SK-N-SH treated with all-trans-retinoic acid at 6 μM for 48 hours (cell line): Measurements from ENCODE around the gene SEMA5A.

Experiments
- ARNTL ChIP-seq: fragments of 450-650 bp; formaldehyde crosslinking; IDR thresholded peaks from 2 replicates; pipeline ENCODE4 v1.5.0; 2020; ENCODE audit warnings: low read depth, mild to moderate bottlenecking, moderate library complexity, borderline replicate concordance
- BACH2 ChIP-seq: fragments of 250-450 bp; sonication (Bioruptor Pico); IDR thresholded peaks from 2 replicates; pipeline ENCODE4 v1.9.0; 2021; ENCODE audit warnings: mild to moderate bottlenecking, borderline replicate concordance
- ESRRG ChIP-seq: fragments of 250-450 bp; sonication (Bioruptor Pico); IDR thresholded peaks from 2 replicates; pipeline ENCODE4 v1.6.1; 2021; ENCODE audit warnings: mild to moderate bottlenecking
- GLIS3 ChIP-seq: fragments of 250-450 bp; sonication (Bioruptor Pico); IDR thresholded peaks from 2 replicates; pipeline ENCODE4 v1.5.0; 2020; ENCODE audit warnings: mild to moderate bottlenecking, moderate library complexity
- ISL1 ChIP-seq: fragments of 250-450 bp; sonication (Bioruptor Pico); IDR thresholded peaks from 2 replicates; pipeline ENCODE4 v2.1.2; 2022; ENCODE audit warnings: mild to moderate bottlenecking, moderate library complexity
- POU6F1 ChIP-seq: fragments of 250-450 bp; sonication (Bioruptor Pico); IDR thresholded peaks from 2 replicates; pipeline ENCODE4 v1.8.0; 2021; ENCODE audit warnings: low read depth, mild to moderate bottlenecking, moderate library complexity, borderline replicate concordance
- RARB ChIP-seq: fragments of 250-450 bp; sonication (Bioruptor Pico); IDR thresholded peaks from 2 replicates; pipeline ENCODE4 v1.8.0; 2021; ENCODE audit warnings: mild to moderate bottlenecking, moderate library complexity
- SNAI2 ChIP-seq: fragments of 250-450 bp; sonication (Bioruptor Pico); IDR thresholded peaks from 2 replicates; pipeline ENCODE4 v1.5.0; 2020; ENCODE audit warnings: mild to moderate bottlenecking, moderate library complexity
- TCF4 ChIP-seq: fragments of 250-450 bp; sonication (Bioruptor Pico); IDR thresholded peaks from 2 replicates; pipeline ENCODE4 v1.8.0; 2021; ENCODE audit warnings: mild to moderate bottlenecking, moderate library complexity, borderline replicate concordance
- TSHZ2 ChIP-seq: fragments of 250-450 bp; sonication (Bioruptor Pico); IDR thresholded peaks from 2 replicates; pipeline ENCODE4 v1.5.0; 2020; ENCODE audit warnings: mild to moderate bottlenecking, moderate library complexity
- ZC3H10 ChIP-seq: fragments of 250-450 bp; sonication (Bioruptor Pico); IDR thresholded peaks from 2 replicates; pipeline ENCODE4 v1.5.1; 2021; ENCODE audit warnings: mild to moderate bottlenecking, moderate library complexity
- ZNF8 ChIP-seq: fragments of 450-650 bp; formaldehyde crosslinking; IDR thresholded peaks from 2 replicates; pipeline ENCODE4 v1.5.0; 2020; ENCODE audit warnings: mild to moderate bottlenecking, moderate library complexity
- TF ChIP-seq, protein P1 (sequence below): fragments of 250-450 bp; sonication (Bioruptor Pico); IDR thresholded peaks from 2 replicates; pipeline ENCODE4 v1.8.0; 2020; ENCODE audit warnings: mild to moderate bottlenecking, moderate library complexity, borderline replicate concordance
- TF ChIP-seq, protein P2 (sequence below): fragments of 250-450 bp; sonication (Bioruptor Pico); IDR thresholded peaks from 2 replicates; pipeline ENCODE4 v1.5.1; 2021; ENCODE audit warnings: mild to moderate bottlenecking, moderate library complexity

- TF ChIP-seq TCF4 (CRISPR knock-in tag) (no peak), ESRRG (no peak), ARNTL (CRISPR knock-in tag) (no peak), ZNF8 (CRISPR knock-in tag) (no peak), BACH2 (no peak), GLIS3 (CRISPR knock-in tag) (no peak), TSHZ2 (CRISPR knock-in tag) (no peak), ZC3H10 (CRISPR knock-in tag) (no peak), POU6F1 (no peak), RARB (CRISPR knock-in tag) (no peak), SNAI2 (CRISPR knock-in tag) (no peak), ISL1 (CRISPR knock-in tag) (peak; percentile 60)
- TF ChIP-seq, protein P1, sequence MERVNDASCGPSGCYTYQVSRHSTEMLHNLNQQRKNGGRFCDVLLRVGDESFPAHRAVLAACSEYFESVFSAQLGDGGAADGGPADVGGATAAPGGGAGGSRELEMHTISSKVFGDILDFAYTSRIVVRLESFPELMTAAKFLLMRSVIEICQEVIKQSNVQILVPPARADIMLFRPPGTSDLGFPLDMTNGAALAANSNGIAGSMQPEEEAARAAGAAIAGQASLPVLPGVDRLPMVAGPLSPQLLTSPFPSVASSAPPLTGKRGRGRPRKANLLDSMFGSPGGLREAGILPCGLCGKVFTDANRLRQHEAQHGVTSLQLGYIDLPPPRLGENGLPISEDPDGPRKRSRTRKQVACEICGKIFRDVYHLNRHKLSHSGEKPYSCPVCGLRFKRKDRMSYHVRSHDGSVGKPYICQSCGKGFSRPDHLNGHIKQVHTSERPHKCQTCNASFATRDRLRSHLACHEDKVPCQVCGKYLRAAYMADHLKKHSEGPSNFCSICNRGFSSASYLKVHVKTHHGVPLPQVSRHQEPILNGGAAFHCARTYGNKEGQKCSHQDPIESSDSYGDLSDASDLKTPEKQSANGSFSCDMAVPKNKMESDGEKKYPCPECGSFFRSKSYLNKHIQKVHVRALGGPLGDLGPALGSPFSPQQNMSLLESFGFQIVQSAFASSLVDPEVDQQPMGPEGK (CRISPR knock-in tag) = 0 out of 2 replicates have a peak, but pooled peaks have one; percentile 24
- TF ChIP-seq, protein P2, sequence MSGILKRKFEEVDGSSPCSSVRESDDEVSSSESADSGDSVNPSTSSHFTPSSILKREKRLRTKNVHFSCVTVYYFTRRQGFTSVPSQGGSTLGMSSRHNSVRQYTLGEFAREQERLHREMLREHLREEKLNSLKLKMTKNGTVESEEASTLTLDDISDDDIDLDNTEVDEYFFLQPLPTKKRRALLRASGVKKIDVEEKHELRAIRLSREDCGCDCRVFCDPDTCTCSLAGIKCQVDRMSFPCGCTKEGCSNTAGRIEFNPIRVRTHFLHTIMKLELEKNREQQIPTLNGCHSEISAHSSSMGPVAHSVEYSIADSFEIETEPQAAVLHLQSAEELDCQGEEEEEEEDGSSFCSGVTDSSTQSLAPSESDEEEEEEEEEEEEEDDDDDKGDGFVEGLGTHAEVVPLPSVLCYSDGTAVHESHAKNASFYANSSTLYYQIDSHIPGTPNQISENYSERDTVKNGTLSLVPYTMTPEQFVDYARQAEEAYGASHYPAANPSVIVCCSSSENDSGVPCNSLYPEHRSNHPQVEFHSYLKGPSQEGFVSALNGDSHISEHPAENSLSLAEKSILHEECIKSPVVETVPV (CRISPR knock-in tag) = no peak
Observed at GRCh38 chr5:9046756-9047481, 499.0 kb downstream of the SEMA5A start.
